IMR-90 (cell line): ENCODE measurements around the gene IL17B. TPM values are rescaled to one million over a fixed set of nuclear protein-coding genes. Genes with fewer than 3 reads are reported as not detected.

Source experiments
- ATAC-seq: fragments of 200-7000 bp; cut with Tn5 transposase; 2 replicates; pipeline ENCODE4 v1.9.1; 2020; ENCODE audit warnings: low read depth, mild to moderate bottlenecking, moderate library complexity
- BruUV-seq: library from RNA; stranded (reverse); fragments of 400-500 nt; replicated peaks from 2 replicates; lab custom pipeline; 2021; lab: Mats Ljungman, UMichigan
- CTCF ChIA-PET: fragments of 300-600 bp; formaldehyde crosslinking; extraction: SDS; loops from one replicate; lab custom pipeline; 2021; ENCODE audit warnings: antibody characterized with exemption; lab: Yijun Ruan, JAX
- POLR2A ChIA-PET: fragments of 300-600 bp; sonication (Branson Sonifier 250); formaldehyde crosslinking; loops from one replicate; lab custom pipeline; 2022; ENCODE audit warnings: antibody characterized with exemption; ENCODE audit not compliant: unreplicated experiment; lab: Charles Lee
- DNase-seq: peaks from one replicate; pipeline ENCODE4 v3.0.0; 2013
- H2AFZ ChIP-seq: replicated peaks from 2 replicates; pipeline ENCODE3; 2013; ENCODE audit warnings: low read length, mild to moderate bottlenecking; ENCODE audit not compliant: poor library complexity
- H2AK5ac ChIP-seq: 2 replicates; pipeline ENCODE4 v1.6.1; 2013; ENCODE audit warnings: low read depth, low read length, inconsistent platforms
- H2AK9ac ChIP-seq: replicated peaks from 2 replicates; pipeline ENCODE3; 2013; ENCODE audit warnings: mild to moderate bottlenecking, low read depth, low read length, moderate library complexity; ENCODE audit not compliant: poor library complexity
- H2BK120ac ChIP-seq: 2 replicates; pipeline ENCODE4 v1.6.1; 2013; ENCODE audit warnings: low read depth, low read length, inconsistent platforms
- H2BK15ac ChIP-seq: 3 replicates; pipeline ENCODE4 v1.6.1; 2013; ENCODE audit warnings: low read depth, low read length, inconsistent platforms
- H2BK20ac ChIP-seq: 2 replicates; pipeline ENCODE4 v1.6.1; 2013; ENCODE audit warnings: low read depth, mild to moderate bottlenecking, inconsistent platforms, low read length, moderate library complexity
- H2BK5ac ChIP-seq: 2 replicates; pipeline ENCODE4 v1.6.1; 2013; ENCODE audit warnings: mild to moderate bottlenecking, low read depth, low read length, inconsistent platforms; ENCODE audit not compliant: poor library complexity, severe bottlenecking
- H3K14ac ChIP-seq: replicated peaks from 2 replicates; pipeline ENCODE4 v1.6.1; 2013; ENCODE audit warnings: low read depth, low read length, inconsistent platforms
- H3K18ac ChIP-seq: 2 replicates; pipeline ENCODE4 v1.6.1; 2013; ENCODE audit warnings: low read depth, low read length, control low read depth
- H3K23ac ChIP-seq: 2 replicates; pipeline ENCODE4 v1.6.1; 2013; ENCODE audit warnings: low read depth, low read length, inconsistent platforms
- H3K27ac ChIP-seq: 2 replicates; pipeline ENCODE4 v1.5.1; 2013; ENCODE audit warnings: mild to moderate bottlenecking, control low read depth, low read length; ENCODE audit not compliant: insufficient read depth
- H3K27me3 ChIP-seq: 2 replicates; pipeline ENCODE4 v1.6.1; 2013; ENCODE audit warnings: low read length; ENCODE audit not compliant: control insufficient read depth, insufficient read depth
- H3K36me3 ChIP-seq: 2 replicates; pipeline ENCODE4 v1.6.1; 2013; ENCODE audit warnings: low read length, mixed read lengths; ENCODE audit not compliant: control insufficient read depth, insufficient read depth
- H3K4ac ChIP-seq: 2 replicates; pipeline ENCODE4 v1.6.1; 2013; ENCODE audit warnings: low read depth, low read length, inconsistent platforms
- H3K4me1 ChIP-seq: 2 replicates; pipeline ENCODE4 v1.6.1; 2013; ENCODE audit warnings: low read length, mixed read lengths; ENCODE audit not compliant: control insufficient read depth, insufficient read depth
- H3K4me2 ChIP-seq: 2 replicates; pipeline ENCODE4 v1.6.1; 2013; ENCODE audit warnings: low read depth, mild to moderate bottlenecking, control low read depth, low read length, moderate library complexity
- H3K4me3 ChIP-seq: 2 replicates; pipeline ENCODE4 v1.5.1; 2013; ENCODE audit warnings: low read depth, mild to moderate bottlenecking, control low read depth, low read length, moderate library complexity; ENCODE audit not compliant: insufficient read depth
- H3K56ac ChIP-seq: 2 replicates; pipeline ENCODE4 v1.6.1; 2013; ENCODE audit warnings: low read length, inconsistent platforms; ENCODE audit not compliant: insufficient read depth; ENCODE audit errors: extremely low read depth
- H3K79me1 ChIP-seq, 2 experiments: 2 replicates each; pipeline ENCODE4 v1.6.1; 2013; ENCODE audit warnings: low read length in 2 of 2, inconsistent platforms in 1 of 2, low read depth in 1 of 2
- H3K9ac ChIP-seq: 2 replicates; pipeline ENCODE4 v1.6.1; 2013; ENCODE audit warnings: low read depth, low read length, control low read depth
- H3K9me1 ChIP-seq: 2 replicates; pipeline ENCODE4 v1.6.1; 2013; ENCODE audit warnings: low read length, inconsistent platforms; ENCODE audit not compliant: insufficient read depth
- H3K9me3 ChIP-seq: 2 replicates; pipeline ENCODE4 v1.6.1; 2013; ENCODE audit warnings: low read length; ENCODE audit not compliant: control insufficient read depth, insufficient read depth
- H4K20me1 ChIP-seq: 2 replicates; pipeline ENCODE4 v1.6.1; 2013; ENCODE audit warnings: low read length, inconsistent platforms; ENCODE audit not compliant: insufficient read depth
- H4K5ac ChIP-seq: 2 replicates; pipeline ENCODE4 v1.6.1; 2013; ENCODE audit warnings: mild to moderate bottlenecking, low read depth, low read length, control low read depth
- H4K8ac ChIP-seq, 2 experiments: 2 replicates each; pipeline ENCODE4 v1.6.1; 2013; ENCODE audit warnings: low read depth in 2 of 2, low read length in 2 of 2, control low read depth in 1 of 2, inconsistent platforms in 1 of 2
- H4K91ac ChIP-seq: 2 replicates; pipeline ENCODE4 v1.6.1; 2013; ENCODE audit warnings: low read depth, low read length, inconsistent platforms; ENCODE audit not compliant: insufficient read depth
- CHD1 ChIP-seq: IDR thresholded peaks from 2 replicates; pipeline ENCODE4 v1.6.1; 2012; ENCODE audit warnings: low read depth, low read length, improper control_type of control experiment
- CTCF ChIP-seq: conservative IDR thresholded peaks from 2 replicates; pipeline ENCODE4 v1.5.1; 2012; ENCODE audit warnings: mild to moderate bottlenecking, low read depth, low read length, improper control_type of control experiment
- FOS ChIP-seq: fragments of 150-350 bp; IDR thresholded peaks from 2 replicates; pipeline ENCODE4 v1.6.1; 2016; ENCODE audit warnings: low read depth, low read length
- MAFK ChIP-seq: IDR thresholded peaks from 2 replicates; pipeline ENCODE4 v1.6.1; 2012; ENCODE audit warnings: low read depth, low read length, improper control_type of control experiment
- MAZ ChIP-seq: IDR thresholded peaks from 2 replicates; pipeline ENCODE4 v1.6.1; 2012; ENCODE audit warnings: low read depth, mild to moderate bottlenecking, low read length, improper control_type of control experiment, moderate library complexity, borderline replicate concordance
- MXI1 ChIP-seq: IDR thresholded peaks from 2 replicates; pipeline ENCODE4 v1.6.1; 2012; ENCODE audit warnings: low read depth, mild to moderate bottlenecking, low read length, moderate library complexity, borderline replicate concordance
- NFE2L2 ChIP-seq: fragments of 150-350 bp; IDR thresholded peaks from 2 replicates; pipeline ENCODE4 v1.6.1; 2016; ENCODE audit warnings: low read depth, mild to moderate bottlenecking, low read length
- POLR2A ChIP-seq: IDR thresholded peaks from 2 replicates; pipeline ENCODE4 v1.6.1; 2012; ENCODE audit warnings: mild to moderate bottlenecking, low read depth, low read length
- RAD21 ChIP-seq: IDR thresholded peaks from 2 replicates; pipeline ENCODE4 v1.6.1; 2012; ENCODE audit warnings: low read length, improper control_type of control experiment
- RCOR1 ChIP-seq: IDR thresholded peaks from 2 replicates; pipeline ENCODE4 v1.6.1; 2012; ENCODE audit warnings: mild to moderate bottlenecking, low read length, improper control_type of control experiment; ENCODE audit not compliant: insufficient replicate concordance
- RFX5 ChIP-seq: IDR thresholded peaks from 2 replicates; pipeline ENCODE4 v1.8.0; 2012; ENCODE audit warnings: low read depth, mild to moderate bottlenecking, low read length, moderate library complexity
- WGBS, 2 experiments: methylation state at CpG; one replicate each; pipeline versions ENCODE4 v1.1.5 to v1.1.7; 2013; ENCODE audit warnings: missing lambda C conversion rate in 2 of 2; ENCODE audit not compliant: insufficient read length in 1 of 2; ENCODE audit errors: extremely low coverage in 2 of 2; 5-methylcytosine and 5-hydroxymethylcytosine counted together
- dilution Hi-C: fragments of 300-500 bp; cut with HindIII; formaldehyde crosslinking; loops from one replicate; pipeline ENCODE4 v1.14.3; 2018; ENCODE audit warnings: low sequenced_read_pairs; ENCODE audit not compliant: unreplicated experiment
- in situ Hi-C: fragments of 300-500 bp; cut with MboI; formaldehyde crosslinking; loops from 3 replicates; pipeline ENCODE4 v1.14.3; 2019; ENCODE audit warnings: low sequenced_read_pairs, inconsistent platforms, mixed read lengths
- intact Hi-C: fragments of 100-400 bp; cut with micrococcal nuclease; formaldehyde crosslinking; loops from 2 replicates; pipeline ENCODE4 v1.10.0; 2022
- polyA plus RNA-seq, 3 experiments: library from polyadenylated mRNA; depleted of rRNA; stranded (reverse); fragments of >200 nt; gene quantifications; 2 replicates each; pipeline ENCODE4 v1.2.3, GENCODE V29; 2012; ENCODE audit warnings: low replicate concordance in 1 of 3
- total RNA-seq: library from RNA; depleted of rRNA; stranded (reverse); fragments of >200 nt; gene quantifications from 2 replicates; pipeline ENCODE4 v1.2.3, GENCODE V29; 2012

IL17B gene
- total and polyA plus RNA-seq, 2 of the 4 experiments (the other 2 are of a cell fraction), result 0.31 TPM; not detected in 1

GRCh38 chr5:149326611-149327010 lies 52.5 kb downstream of the IL17B start:
- Histone ChIP-seq H3K9ac (no peak overlapping the region), H4K5ac (no peak overlapping the region), H3K4ac (no peak overlapping the region), H2AK5ac (no peak overlapping the region), H4K20me1 (no peaks in the 10 kb centered on the region), H3K79me1 (no peaks in the 10 kb centered on the region), H4K91ac (no peak overlapping the region), H2BK20ac (no peak overlapping the region), H3K27ac (no peak overlapping the region), H3K4me3 (no peak overlapping the region), H2BK5ac (no peak overlapping the region), H3K18ac (no peak overlapping the region), H2BK15ac (no peak overlapping the region), H2AFZ (no peak overlapping the region), H3K9me3 (no peaks in the 10 kb centered on the region), H3K4me1 (peaks cover 7% of the 10 kb centered on the region), H3K27me3 (no peaks in the 10 kb centered on the region), H4K8ac (no peak overlapping the region), H2AK9ac (no peak overlapping the region), H3K56ac (no peak overlapping the region), H3K14ac (no peak overlapping the region), H2BK120ac (no peak overlapping the region), H3K23ac (no peak overlapping the region), H3K4me2 (no peak overlapping the region), H3K9me1 (no peaks in the 10 kb centered on the region; the same call in 1 of the 2 replicates), H3K36me3 (no peaks in the 10 kb centered on the region)
- DNase-seq, result no peak
- intact Hi-C loops, result no loop called here
- TF ChIP-seq POLR2A (no peak), MAFK (no peak), CTCF (no peak), FOS (no peak), NFE2L2 (no peak), MXI1 (no peak), RAD21 (no peak), RFX5 (no peak), MAZ (no peak), RCOR1 (no peak), CHD1 (no peak)
- in situ Hi-C loops, result no loop called here
- CTCF ChIA-PET, result interaction anchor here (1.6 kb wide), 1 partner anchor 9 kb away, joined by 4 read pairs; no protein-coding TSS in a partner anchor
- POLR2A ChIA-PET, result no interaction called here
- BruUV-seq, result no TSS peak
- ATAC-seq, result no peak
- dilution Hi-C loops, result no loop called here
- WGBS, 2 experiments, result no CpG with 5 or more reads among the region's 3 CpGs
